Loucy (cell line): ENCODE results near the gene SEZ6.

Source experiments
- H2AFZ ChIP-seq: fragments of 200-600 bp; sonication (generic); 2 replicates; pipeline ENCODE4 v1.6.0; 2016; ENCODE audit warnings: antibody characterized with exemption, mild to moderate bottlenecking, low read length, moderate library complexity
- H3F3A ChIP-seq: fragments of 200-600 bp; 2 replicates; pipeline ENCODE4 v1.6.0; 2016; ENCODE audit warnings: antibody characterized with exemption, low read depth, mild to moderate bottlenecking
- H3K27me3 ChIP-seq: fragments of 200-600 bp; sonication (generic); 2 replicates; pipeline ENCODE4 v1.6.1; 2014; ENCODE audit warnings: low read length, mild to moderate bottlenecking; ENCODE audit not compliant: insufficient read depth, poor library complexity, severe bottlenecking
- H3K36me3 ChIP-seq: fragments of 200-600 bp; sonication (generic); 2 replicates; pipeline ENCODE4 v1.6.1; 2016; ENCODE audit warnings: low read length; ENCODE audit not compliant: insufficient read depth
- H3K4me1 ChIP-seq: fragments of 200-600 bp; sonication (generic); 2 replicates; pipeline ENCODE4 v1.5.1; 2014; ENCODE audit warnings: low read length, mild to moderate bottlenecking; ENCODE audit not compliant: insufficient read depth, poor library complexity, severe bottlenecking
- H3K4me2 ChIP-seq: fragments of 200-600 bp; sonication (generic); 2 replicates; pipeline ENCODE4 v1.6.0; 2014; ENCODE audit warnings: antibody characterized with exemption, low read length, low read depth, mild to moderate bottlenecking; ENCODE audit not compliant: poor library complexity, severe bottlenecking
- H3K4me3 ChIP-seq: fragments of 200-600 bp; sonication (generic); 2 replicates; pipeline ENCODE4 v1.5.1; 2014; ENCODE audit warnings: low read length, mild to moderate bottlenecking, mixed read lengths; ENCODE audit not compliant: poor library complexity, severe bottlenecking
- H3K79me2 ChIP-seq: fragments of 200-600 bp; sonication (generic); 2 replicates; pipeline ENCODE4 v1.6.1; 2014; ENCODE audit warnings: low read length; ENCODE audit not compliant: insufficient read depth
- H3K9ac ChIP-seq: fragments of 200-600 bp; sonication (generic); 2 replicates; pipeline ENCODE4 v1.6.0; 2014; ENCODE audit warnings: mild to moderate bottlenecking, low read depth, low read length, moderate library complexity; ENCODE audit not compliant: poor library complexity, severe bottlenecking
- H3K9me2 ChIP-seq: fragments of 200-600 bp; sonication (generic); replicated peaks from 2 replicates; pipeline ENCODE4 v1.6.1; 2016; ENCODE audit warnings: low read depth, low read length, mixed read lengths
- H3K9me3 ChIP-seq: fragments of 200-600 bp; sonication (generic); 2 replicates; pipeline ENCODE4 v1.6.1; 2014; ENCODE audit warnings: mild to moderate bottlenecking, antibody characterized with exemption, low read length, low read depth; ENCODE audit not compliant: insufficient read depth
- H4K20me1 ChIP-seq: fragments of 200-600 bp; sonication (generic); 2 replicates; pipeline ENCODE4 v1.6.0; 2014; ENCODE audit warnings: antibody characterized with exemption, low read length, mild to moderate bottlenecking; ENCODE audit not compliant: insufficient read depth, poor library complexity, severe bottlenecking
- EZH2phosphoT487 ChIP-seq: fragments of 200-600 bp; IDR thresholded peaks from 2 replicates; pipeline ENCODE4 v1.6.1; 2018; ENCODE audit warnings: antibody characterized with exemption, mild to moderate bottlenecking, moderate library complexity, borderline replicate concordance
- TF ChIP-seq, protein P1 (sequence below): fragments of 200-600 bp; sonication (generic); conservative IDR thresholded peaks from 2 replicates; pipeline ENCODE4 v1.5.1; 2014; ENCODE audit warnings: mild to moderate bottlenecking, antibody characterized with exemption, low read length

The SEZ6 gene

DNA sequence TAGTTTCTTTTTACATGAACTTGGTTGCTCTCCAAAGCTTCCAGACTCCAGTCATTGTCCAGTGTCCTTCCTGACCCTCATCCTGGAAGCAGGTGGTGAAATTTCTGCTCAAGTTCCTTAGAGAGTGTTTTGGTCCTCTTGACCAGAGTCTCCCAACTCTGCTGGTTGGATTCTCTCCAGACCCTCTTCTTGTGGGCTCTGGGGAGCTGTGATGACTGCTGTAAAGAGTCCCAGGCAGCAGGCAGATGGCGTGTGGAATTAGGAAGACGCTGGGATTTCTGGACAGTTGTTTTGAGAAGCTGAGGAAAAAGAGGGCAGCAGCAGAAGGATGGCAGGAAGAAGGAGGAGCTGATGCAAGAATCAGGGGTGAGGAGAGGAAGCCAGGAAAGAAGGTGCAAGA lies 1.6 kb upstream of the SEZ6 start:
- Histone ChIP-seq H3K27me3 (no peaks in the 10 kb centered on the region), H3K9me3 (no peaks in the 10 kb centered on the region), H3K79me2 (no peaks in the 10 kb centered on the region), H3K36me3 (no peaks in the 10 kb centered on the region), H3K4me2 (no peak overlapping the region), H3F3A (no peaks in the 10 kb centered on the region), H4K20me1 (no peaks in the 10 kb centered on the region), H3K9ac (no peak overlapping the region), H3K4me1 (no peaks in the 10 kb centered on the region), H3K9me2 (no peaks in the 10 kb centered on the region), H3K4me3 (no peak overlapping the region), H2AFZ (no peak overlapping the region)
- TF ChIP-seq, protein P1, sequence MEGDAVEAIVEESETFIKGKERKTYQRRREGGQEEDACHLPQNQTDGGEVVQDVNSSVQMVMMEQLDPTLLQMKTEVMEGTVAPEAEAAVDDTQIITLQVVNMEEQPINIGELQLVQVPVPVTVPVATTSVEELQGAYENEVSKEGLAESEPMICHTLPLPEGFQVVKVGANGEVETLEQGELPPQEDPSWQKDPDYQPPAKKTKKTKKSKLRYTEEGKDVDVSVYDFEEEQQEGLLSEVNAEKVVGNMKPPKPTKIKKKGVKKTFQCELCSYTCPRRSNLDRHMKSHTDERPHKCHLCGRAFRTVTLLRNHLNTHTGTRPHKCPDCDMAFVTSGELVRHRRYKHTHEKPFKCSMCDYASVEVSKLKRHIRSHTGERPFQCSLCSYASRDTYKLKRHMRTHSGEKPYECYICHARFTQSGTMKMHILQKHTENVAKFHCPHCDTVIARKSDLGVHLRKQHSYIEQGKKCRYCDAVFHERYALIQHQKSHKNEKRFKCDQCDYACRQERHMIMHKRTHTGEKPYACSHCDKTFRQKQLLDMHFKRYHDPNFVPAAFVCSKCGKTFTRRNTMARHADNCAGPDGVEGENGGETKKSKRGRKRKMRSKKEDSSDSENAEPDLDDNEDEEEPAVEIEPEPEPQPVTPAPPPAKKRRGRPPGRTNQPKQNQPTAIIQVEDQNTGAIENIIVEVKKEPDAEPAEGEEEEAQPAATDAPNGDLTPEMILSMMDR: no peak
- TF ChIP-seq EZH2phosphoT487: no peak

DNA sequence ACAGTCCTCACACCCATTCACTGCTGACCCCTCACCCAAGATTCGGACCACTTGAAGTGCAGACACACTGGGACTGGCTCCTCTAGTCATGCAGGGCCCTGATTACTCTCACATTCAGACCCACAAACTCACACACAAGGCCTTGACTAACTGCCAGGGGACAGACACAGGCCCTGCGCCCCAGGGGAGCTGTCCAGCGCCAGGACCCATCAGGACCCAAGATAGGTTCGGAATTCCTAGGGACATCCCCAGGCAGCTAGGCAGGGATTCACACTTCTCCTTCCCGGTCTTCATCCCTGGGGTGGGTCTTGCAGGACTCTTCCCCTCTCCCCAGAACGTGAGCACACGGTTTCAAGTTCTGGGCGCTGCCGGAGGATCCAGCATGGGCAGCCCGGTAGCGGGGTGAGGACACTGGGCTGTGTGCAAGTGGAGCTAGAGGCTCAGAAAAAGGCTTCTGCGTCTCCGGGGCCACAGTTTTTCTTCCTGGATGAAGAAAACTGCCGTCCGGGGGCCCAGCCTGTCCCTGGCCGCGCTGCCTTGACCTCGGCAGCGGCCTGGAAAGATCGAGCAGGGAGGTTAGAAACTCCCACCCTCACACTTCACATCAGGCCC lies 1.6 kb downstream of the SEZ6 start:
- no peak overlapping the region for H3K9ac ChIP-seq
- no peaks in the 10 kb centered on the region for H3K4me1 ChIP-seq
- no peaks in the 10 kb centered on the region for H3K9me2 ChIP-seq
- H2AFZ ChIP-seq: no peak overlapping the region
- no peaks in the 10 kb centered on the region for H3K27me3 ChIP-seq
- no peaks in the 10 kb centered on the region for H3K36me3 ChIP-seq
- no peak overlapping the region for H3K4me3 ChIP-seq
- no peaks in the 10 kb centered on the region for H3F3A ChIP-seq
- H3K4me2 ChIP-seq: no peak overlapping the region
- no peak for TF ChIP-seq EZH2phosphoT487
- TF ChIP-seq, protein P1: no peak
- no peaks in the 10 kb centered on the region for H3K9me3 ChIP-seq
- no peaks in the 10 kb centered on the region for H3K79me2 ChIP-seq
- no peaks in the 10 kb centered on the region for H4K20me1 ChIP-seq

DNA sequence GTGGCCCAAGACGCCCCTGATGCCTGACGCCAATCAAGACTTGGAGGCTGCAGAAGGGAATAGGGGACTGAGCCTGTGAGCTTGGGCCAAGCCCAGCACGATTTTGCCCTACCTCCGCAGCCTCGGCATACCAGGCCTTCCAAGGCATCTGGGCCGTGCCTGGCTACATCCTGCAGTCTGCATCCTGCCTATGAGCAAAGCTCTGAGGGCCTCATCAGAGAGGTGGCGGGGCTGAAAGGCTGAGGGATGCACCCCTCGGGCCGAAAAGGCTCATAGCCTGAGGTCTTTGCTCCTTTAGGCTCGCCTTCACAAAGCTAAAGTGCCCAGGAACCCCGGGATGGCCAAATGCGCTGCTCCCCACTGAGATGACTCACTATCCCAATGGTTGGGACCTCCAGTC lies 2.5 kb downstream of the SEZ6 start:
- no peak for TF ChIP-seq EZH2phosphoT487
- TF ChIP-seq, protein P1: no peak
- no peaks in the 10 kb centered on the region for H3K9me3 ChIP-seq
- H3F3A ChIP-seq: no peaks in the 10 kb centered on the region
- no peaks in the 10 kb centered on the region for H3K79me2 ChIP-seq
- H3K9ac ChIP-seq: no peak overlapping the region
- no peaks in the 10 kb centered on the region for H3K27me3 ChIP-seq
- no peak overlapping the region for H2AFZ ChIP-seq
- no peaks in the 10 kb centered on the region for H4K20me1 ChIP-seq
- no peak overlapping the region for H3K4me3 ChIP-seq
- H3K36me3 ChIP-seq: no peaks in the 10 kb centered on the region
- no peaks in the 10 kb centered on the region for H3K4me1 ChIP-seq
- H3K9me2 ChIP-seq: no peaks in the 10 kb centered on the region
- no peak overlapping the region for H3K4me2 ChIP-seq
